Natural killer cell (primary cell): ENCODE measurements around the gene NPDC1. TPM values are rescaled to one million over a fixed set of nuclear protein-coding genes. Genes with fewer than 3 reads are reported as not detected.
A peak's percentile ranks its signal among the peaks of the same experiment; 100 is the strongest.

Experiments
- ATAC-seq, 3 donors: fragments of 150-1000 bp in 2 of 3; fragments of 200-7000 bp in 1 of 3; cut with Tn5 transposase; 1 replicate in 1 of 3; 2 replicates in 2 of 3; pipeline ENCODE4 v1.10.0; 2021; ENCODE audit warnings: mild to moderate bottlenecking in 2 of 3, moderate library complexity in 2 of 3
- DNase-seq, 2 donors: peaks; one replicate each; pipeline versions ENCODE4 v3.0.0 to v3.0.0-alpha.2; 2013 to 2021; ENCODE audit warnings: mixed read lengths in 1 of 2
- H3K27ac ChIP-seq: one replicate; pipeline ENCODE4 v1.5.1; 2013; ENCODE audit warnings: mild to moderate bottlenecking, low read length
- H3K27me3 ChIP-seq: one replicate; pipeline ENCODE4 v1.6.1; 2013; ENCODE audit warnings: low read length; ENCODE audit not compliant: control insufficient read depth, insufficient read depth
- H3K36me3 ChIP-seq: one replicate; pipeline ENCODE4 v1.6.1; 2013; ENCODE audit warnings: low read length; ENCODE audit not compliant: control insufficient read depth, insufficient read depth
- H3K4me1 ChIP-seq: one replicate; pipeline ENCODE4 v1.6.1; 2013; ENCODE audit warnings: low read length; ENCODE audit not compliant: control insufficient read depth, insufficient read depth
- H3K4me3 ChIP-seq: one replicate; pipeline ENCODE4 v1.5.1; 2013; ENCODE audit warnings: low read length
- H3K9me3 ChIP-seq: one replicate; pipeline ENCODE4 v1.6.1; 2013; ENCODE audit warnings: low read length; ENCODE audit not compliant: control insufficient read depth, insufficient read depth
- H3K27ac Mint-ChIP-seq, 2 donors: one replicate each; pipeline ENCODE4 v1.8.0; 2022; ENCODE audit warnings: mild to moderate bottlenecking in 2 of 2, mixed read lengths in 2 of 2, moderate library complexity in 1 of 2
- H3K27me3 Mint-ChIP-seq, 2 donors: one replicate each; pipeline ENCODE4 v1.8.0; 2022; ENCODE audit warnings: low read depth in 2 of 2, mixed read lengths in 2 of 2
- H3K36me3 Mint-ChIP-seq: one replicate; pipeline ENCODE4 v1.8.0; 2022; ENCODE audit warnings: mixed read lengths
- H3K4me1 Mint-ChIP-seq, 2 donors: one replicate each; pipeline ENCODE4 v1.8.0; 2022; ENCODE audit warnings: mixed read lengths in 2 of 2
- H3K4me3 Mint-ChIP-seq: one replicate; pipeline ENCODE4 v1.8.0; 2022; ENCODE audit warnings: mild to moderate bottlenecking, moderate library complexity, mixed read lengths
- H3K9me3 Mint-ChIP-seq, 2 donors: one replicate each; pipeline ENCODE4 v1.8.0; 2022; ENCODE audit warnings: mixed read lengths in 2 of 2
- WGBS: methylation state at CpG from one replicate; pipeline ENCODE4 v1.1.7; 2013; ENCODE audit warnings: missing lambda C conversion rate; ENCODE audit not compliant: insufficient coverage; 5-methylcytosine and 5-hydroxymethylcytosine counted together
- intact Hi-C: fragments of 100-400 bp; cut with micrococcal nuclease; formaldehyde crosslinking; loops from one replicate; pipeline ENCODE4 v1.14.2; 2022
- total RNA-seq, 4 donors: library from RNA; stranded (reverse); fragments of 120-200 nt in 1 of 4; gene quantifications; one replicate each; pipeline versions ENCODE4 v1.2.3 to v1.2.4, GENCODE V29; 2013 to 2022
- TF ChIP-seq, protein P1 (sequence below): fragments of 200-600 bp; IDR thresholded peaks from one replicate; pipeline ENCODE4 v1.8.0; 2022; ENCODE audit warnings: antibody characterized with exemption

The NPDC1 gene
- total RNA-seq, 3 donors from 2014 or later (not counting 1 experiment from before 2014, with no cell fraction given), result 0.87 to 5.6 (median 3.4) TPM

DNA sequence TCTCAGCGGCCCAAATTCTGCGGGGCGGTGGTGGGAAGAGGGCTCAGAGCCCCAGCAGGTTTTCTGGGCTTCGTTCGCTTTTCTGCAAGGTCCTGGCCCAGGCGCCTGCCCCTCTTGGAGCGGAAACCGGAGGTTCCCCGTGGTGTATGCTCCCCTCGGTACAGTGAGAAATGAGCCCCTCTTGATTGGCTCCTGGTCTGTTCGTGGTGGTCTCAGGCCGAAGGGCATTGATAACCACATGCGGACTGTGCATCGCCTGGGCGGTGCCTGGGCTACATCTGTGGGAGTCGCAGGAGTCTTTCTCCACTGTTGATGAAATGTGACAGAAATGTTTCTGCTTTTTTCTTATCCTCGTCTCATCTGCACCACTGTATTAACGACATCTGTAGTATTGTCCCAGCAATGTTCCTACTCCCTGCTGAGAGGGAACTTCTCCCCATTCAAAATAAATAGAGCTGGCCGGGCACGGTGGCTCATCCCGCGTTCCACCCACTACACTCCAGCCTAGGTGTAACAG, 41.5 kb upstream of the NPDC1 start:
- TF ChIP-seq, protein P1, sequence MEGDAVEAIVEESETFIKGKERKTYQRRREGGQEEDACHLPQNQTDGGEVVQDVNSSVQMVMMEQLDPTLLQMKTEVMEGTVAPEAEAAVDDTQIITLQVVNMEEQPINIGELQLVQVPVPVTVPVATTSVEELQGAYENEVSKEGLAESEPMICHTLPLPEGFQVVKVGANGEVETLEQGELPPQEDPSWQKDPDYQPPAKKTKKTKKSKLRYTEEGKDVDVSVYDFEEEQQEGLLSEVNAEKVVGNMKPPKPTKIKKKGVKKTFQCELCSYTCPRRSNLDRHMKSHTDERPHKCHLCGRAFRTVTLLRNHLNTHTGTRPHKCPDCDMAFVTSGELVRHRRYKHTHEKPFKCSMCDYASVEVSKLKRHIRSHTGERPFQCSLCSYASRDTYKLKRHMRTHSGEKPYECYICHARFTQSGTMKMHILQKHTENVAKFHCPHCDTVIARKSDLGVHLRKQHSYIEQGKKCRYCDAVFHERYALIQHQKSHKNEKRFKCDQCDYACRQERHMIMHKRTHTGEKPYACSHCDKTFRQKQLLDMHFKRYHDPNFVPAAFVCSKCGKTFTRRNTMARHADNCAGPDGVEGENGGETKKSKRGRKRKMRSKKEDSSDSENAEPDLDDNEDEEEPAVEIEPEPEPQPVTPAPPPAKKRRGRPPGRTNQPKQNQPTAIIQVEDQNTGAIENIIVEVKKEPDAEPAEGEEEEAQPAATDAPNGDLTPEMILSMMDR, result no peak
- no peak for ATAC-seq
- peak overlapping the region; percentile 57 for H3K4me3 ChIP-seq
- peaks cover 18% of the 10 kb centered on the region for H3K4me1 ChIP-seq
- Mint-ChIP-seq H3K27me3 (no peaks in the 10 kb centered on the region), H3K4me1 (peaks cover 15 to 29% of the 10 kb centered on the region in 2 donors), H3K4me3 (peak overlapping the region; percentile 78), H3K36me3 (no peaks in the 10 kb centered on the region), H3K9me3 (no peaks in the 10 kb centered on the region), H3K27ac (peak overlapping the region; percentile 75 to 96)
- peaks cover 9% of the 10 kb centered on the region for H3K36me3 ChIP-seq
- DNase-seq, result no peak
- H3K27me3 ChIP-seq, result no peaks in the 10 kb centered on the region
- 13% methylated on average over 22 of the region's 22 CpGs for WGBS
- H3K9me3 ChIP-seq, result no peaks in the 10 kb centered on the region
- peak overlapping the region; percentile 81 for H3K27ac ChIP-seq
- intact Hi-C loops, result no loop called here

DNA sequence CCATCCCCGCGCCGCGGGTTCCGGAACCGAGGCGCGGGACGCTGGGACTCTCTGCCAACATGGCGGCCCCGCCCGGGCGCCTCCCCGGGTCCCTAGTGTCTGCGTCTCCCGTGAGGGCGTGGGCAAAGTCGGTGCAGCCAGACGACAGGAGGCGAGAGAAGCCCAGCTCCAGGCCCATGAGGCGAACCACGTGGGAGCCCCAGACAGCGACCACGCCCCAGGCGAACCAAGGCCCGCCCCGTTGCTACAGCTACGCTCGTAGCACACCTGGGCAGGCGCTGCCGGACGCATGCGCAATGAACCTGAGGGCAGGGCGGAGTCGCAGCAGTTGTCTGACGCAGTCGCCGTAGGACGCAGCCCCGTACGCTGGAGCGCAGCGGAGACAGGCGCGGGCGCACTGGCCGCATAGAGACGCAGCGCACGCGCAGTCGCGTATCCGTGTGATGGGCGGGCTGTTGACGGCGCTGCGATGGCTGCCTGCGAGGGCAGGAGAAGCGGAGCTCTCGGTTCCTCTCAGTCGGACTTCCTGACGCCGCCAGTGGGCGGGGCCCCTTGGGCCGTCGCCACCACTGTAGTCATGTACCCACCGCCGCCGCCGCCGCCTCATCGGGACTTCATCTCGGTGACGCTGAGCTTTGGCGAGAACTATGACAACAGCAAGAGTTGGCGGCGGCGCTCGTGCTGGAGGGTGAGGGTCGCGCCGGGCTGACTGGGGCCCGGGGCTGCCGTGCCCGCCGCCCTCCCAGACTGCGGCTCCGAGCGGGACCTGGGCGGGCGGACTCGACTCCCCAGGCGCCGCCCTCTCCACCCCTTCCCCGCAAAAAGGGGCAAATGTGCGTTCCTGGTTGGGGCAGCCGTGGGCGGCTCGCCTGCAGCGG, 40.8 kb upstream of the NPDC1 start, which contains the start of gene MAN1B1:
Gene MAN1B1 (plus strand): TSS at position 455 of the 878 bp plus-strand sequence. CDS start 15 bp downstream, at position 470.
- Mint-ChIP-seq H3K36me3 (no peaks in the 10 kb centered on the region), H3K27me3 (no peaks in the 10 kb centered on the region), H3K4me3 (peak within 1 kb of the TSS; percentile 95), H3K4me1 (peaks cover 15 to 29% of the 10 kb centered on the region in 2 donors), H3K27ac (peak within 1 kb of the TSS; percentile 92 to 96), H3K9me3 (no peaks in the 10 kb centered on the region)
- intact Hi-C loops, result no loop called here
- Histone ChIP-seq H3K9me3 (no peaks in the 10 kb centered on the region), H3K4me3 (peak within 1 kb of the TSS; percentile 57), H3K4me1 (peaks cover 18% of the 10 kb centered on the region), H3K36me3 (peaks cover 7% of the 10 kb centered on the region), H3K27ac (peak within 1 kb of the TSS; percentile 81), H3K27me3 (no peaks in the 10 kb centered on the region)
- DNase-seq (peak; percentile 96 to 100), ATAC-seq (peak; percentile 86 to 93 (median 86))
- under 1% methylated on average over 101 of the region's 101 CpGs for WGBS
- TF ChIP-seq, protein P1, result no peak

DNA sequence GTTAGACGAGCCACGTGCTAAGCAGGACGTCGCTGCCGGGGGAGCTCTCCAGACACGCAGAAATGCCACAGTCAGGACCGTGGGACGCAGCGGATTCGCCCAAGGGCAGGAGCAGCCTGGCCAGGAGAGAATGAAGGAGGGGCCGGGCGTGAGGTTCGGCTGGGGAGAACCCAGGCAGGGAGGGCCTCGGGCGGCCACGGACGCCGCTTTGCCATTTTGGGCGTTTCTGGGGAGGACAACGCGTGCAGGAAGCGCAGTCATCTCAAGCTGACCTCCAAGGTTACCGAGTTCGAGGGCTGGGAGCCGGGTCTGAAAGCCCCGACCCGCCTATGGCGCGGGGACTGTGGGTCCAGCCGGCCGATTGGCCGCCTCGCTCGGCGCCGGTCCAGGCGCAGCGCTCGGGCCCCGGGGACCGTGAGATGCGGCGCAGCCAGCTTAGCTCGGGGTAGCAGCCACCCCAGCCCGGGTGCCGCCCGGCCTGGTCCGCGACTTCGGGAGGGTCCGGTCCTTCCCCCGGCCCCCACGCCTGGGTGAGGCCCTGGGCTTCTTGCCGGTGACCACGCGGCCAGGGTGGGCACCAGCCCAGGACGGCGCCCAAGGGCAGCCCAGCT, 40.0 kb upstream of the NPDC1 start:
- WGBS, result 2% methylated on average over 58 of the region's 58 CpGs
- DNase-seq, result peak in 1 of 2 donors; percentile 48
- H3K36me3 Mint-ChIP-seq, result no peaks in the 10 kb centered on the region

More for the DNA sequence above, 40.0 kb upstream of the NPDC1 start:
- Mint-ChIP-seq H3K27me3 (no peaks in the 10 kb centered on the region), H3K4me3 (peak overlapping the region; percentile 95), H3K27ac (peak overlapping the region; percentile 92 to 96), H3K4me1 (peaks cover 15 to 29% of the 10 kb centered on the region in 2 donors), H3K9me3 (no peaks in the 10 kb centered on the region)
- TF ChIP-seq, protein P1, result no peak
- ATAC-seq, result peak in 2 of 3 donors; percentile 2 to 6
- H3K27ac ChIP-seq, result peak overlapping the region; percentile 81
- intact Hi-C loops, result no loop called here
- peaks cover 5% of the 10 kb centered on the region for H3K36me3 ChIP-seq
- peaks cover 18% of the 10 kb centered on the region for H3K4me1 ChIP-seq
- peak overlapping the region; percentile 57 for H3K4me3 ChIP-seq
- H3K9me3 ChIP-seq, result no peaks in the 10 kb centered on the region
- H3K27me3 ChIP-seq, result no peaks in the 10 kb centered on the region
